GM18499 (cell line): ENCODE measurements around the gene PRKG1.

Experiments
- ATAC-seq: cut with Tn5 transposase; IDR thresholded peaks from one replicate; pipeline ENCODE4 v1.9.1; 2021; ENCODE audit warnings: moderate number of reproducible peaks; ENCODE audit not compliant: insufficient read depth, unreplicated experiment

PRKG1 gene

DNA sequence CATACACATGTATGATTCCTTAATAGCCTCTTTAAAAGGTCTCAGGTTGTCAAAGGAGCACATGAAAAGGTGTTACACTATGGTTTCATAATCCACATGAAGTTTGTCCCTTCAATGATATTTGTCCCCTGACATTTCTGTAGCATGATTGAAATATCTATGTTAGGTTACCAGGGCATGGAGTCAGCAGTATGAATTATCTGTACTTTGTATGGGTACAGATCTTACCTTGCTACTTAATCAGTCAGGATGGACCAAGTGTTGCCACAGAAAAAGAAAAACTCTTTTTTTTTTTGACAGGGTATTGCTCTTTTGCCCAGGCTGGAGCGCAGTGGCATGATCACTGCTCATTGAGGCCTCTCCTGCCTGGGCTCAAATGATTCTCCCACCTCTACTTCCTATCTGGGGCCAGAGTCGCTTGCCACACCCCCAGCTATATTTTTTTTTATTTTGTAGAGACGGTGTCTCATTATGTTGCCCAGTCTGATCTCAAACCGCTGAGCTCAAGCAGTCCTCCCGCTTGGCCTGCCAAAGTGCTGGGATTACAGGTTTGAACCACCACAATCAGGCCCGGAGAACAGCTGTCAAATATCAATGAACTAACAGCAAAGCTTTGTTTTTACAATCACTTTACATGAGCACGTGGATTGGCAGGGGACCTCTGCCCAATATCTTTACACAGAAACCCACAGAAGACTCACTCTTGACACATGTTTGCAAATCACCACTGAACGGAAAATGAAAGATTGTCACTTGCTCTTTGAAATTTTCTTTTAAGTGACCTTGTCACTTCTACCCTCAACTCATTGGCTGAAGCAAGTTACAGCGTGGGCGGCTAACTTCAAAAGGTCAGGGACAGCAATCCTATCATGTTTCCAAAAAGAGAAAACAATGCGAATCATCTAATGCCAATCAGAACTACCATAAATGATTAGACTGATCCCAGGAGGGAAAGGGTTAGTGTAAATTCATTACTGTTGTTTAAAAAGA is 140.2 kb downstream of the PRKG1 start:
- ATAC-seq = no peak

DNA sequence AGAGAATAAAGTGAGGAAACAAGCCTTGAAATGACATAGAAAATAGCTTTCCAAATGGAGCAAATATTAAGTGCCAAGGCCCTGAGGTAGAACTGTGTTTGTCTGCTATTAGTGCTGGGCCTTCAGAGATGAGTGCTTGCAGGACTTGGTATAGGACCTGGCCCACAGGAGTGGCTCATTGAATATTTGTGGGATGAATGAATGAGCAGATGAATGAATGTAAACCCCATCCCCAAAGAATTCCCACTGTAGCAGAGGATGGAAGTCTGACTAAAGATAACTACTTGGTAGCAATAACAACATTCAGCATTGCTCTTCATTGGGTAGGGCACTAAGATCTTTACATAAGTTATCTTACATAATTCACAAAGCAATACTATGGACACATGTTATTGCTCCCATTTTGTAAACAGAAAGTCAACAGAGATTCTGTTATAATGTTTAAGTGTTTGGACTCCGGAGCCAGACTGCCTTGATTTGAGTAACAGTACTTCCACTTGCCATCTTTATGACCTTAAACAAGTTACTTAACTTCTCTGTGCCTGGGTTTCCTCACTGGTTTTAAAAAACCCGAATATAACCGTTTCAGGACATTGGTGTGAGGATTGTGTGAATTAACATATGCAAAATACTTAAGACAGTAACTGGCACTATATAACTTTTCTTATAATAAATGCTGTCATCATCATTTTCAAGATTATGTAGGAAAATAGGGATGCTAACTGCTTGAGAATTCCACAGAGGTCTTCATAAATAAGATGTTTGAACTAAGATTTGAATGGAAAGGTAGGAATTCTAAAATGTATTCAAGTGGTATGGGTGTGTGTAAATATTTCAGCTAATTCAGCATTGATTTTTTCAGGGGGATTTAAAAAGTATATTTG is 141.9 kb downstream of the PRKG1 start:
- no peak for ATAC-seq

GRCh38 chr10:51217505-51217904 is 143.2 kb downstream of the PRKG1 start:
- ATAC-seq = no peak

GRCh38 chr10:51224671-51225161 is 150.4 kb downstream of the PRKG1 start:
- no peak for ATAC-seq

- no peak for ATAC-seq
Measured at GRCh38 chr10:51227897-51228713, 153.8 kb downstream of the PRKG1 start.

DNA sequence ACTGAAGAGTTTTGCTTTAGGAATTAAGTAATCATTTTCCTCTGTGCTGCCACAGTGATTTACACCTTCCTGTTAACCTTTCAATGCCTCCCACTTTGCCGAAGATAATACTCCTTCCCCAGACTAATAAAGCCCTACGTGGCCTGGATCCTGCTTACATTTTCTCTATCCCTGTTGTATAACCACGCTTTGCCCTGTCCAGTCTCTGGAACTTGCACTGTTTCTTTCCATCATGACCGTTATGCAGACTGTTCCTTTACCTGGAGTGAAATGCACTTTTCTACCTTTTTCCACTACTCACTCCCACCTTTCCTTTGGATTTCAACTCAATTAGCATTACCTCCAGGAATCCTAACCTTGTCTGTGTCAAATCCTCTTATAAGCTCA is 154.4 kb downstream of the PRKG1 start:
- ATAC-seq = no peak

GRCh38 chr10:51230887-51231585 is 156.7 kb downstream of the PRKG1 start:
- no peak for ATAC-seq

DNA sequence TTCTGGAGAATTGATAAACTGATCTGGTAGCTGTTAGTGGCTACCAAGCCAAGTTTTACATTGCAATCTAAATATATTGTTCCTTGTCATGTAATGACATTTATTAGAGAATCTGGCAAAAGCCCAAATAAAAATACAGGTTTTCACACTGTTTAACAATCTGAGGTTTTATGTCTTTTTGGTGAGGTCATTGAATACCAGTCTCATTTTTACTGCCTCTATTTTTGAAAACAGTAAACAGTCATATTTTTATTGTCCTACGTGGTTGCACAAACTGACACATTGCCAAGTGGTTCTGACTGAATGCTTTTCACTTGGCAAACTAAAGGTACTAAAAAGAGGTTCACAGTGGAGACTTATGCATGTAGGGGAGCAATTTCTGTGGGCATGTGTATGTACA is 157.5 kb downstream of the PRKG1 start:
- no peak for ATAC-seq

GRCh38 chr10:51233337-51234100 is 159.2 kb downstream of the PRKG1 start:
- ATAC-seq = no peak

DNA sequence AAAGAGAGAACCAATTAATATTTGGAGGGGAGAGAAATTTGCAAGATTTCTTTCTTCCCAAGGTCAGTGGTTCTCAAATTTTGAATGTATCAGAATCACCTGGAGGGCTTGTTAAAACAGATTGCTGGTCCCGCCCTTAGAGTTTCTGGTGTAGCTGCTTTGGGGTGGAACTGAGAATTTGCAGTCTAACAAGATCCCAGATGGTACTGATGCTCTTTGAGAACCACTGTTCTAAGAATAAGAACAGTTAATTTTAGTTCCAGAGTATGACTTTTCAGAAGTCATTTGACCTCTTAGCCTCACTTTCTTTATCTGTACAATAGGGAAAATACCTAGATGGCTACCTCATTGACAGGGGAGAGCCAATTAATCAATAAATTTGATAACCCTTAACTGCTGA is 161.6 kb downstream of the PRKG1 start:
- no peak for ATAC-seq

DNA sequence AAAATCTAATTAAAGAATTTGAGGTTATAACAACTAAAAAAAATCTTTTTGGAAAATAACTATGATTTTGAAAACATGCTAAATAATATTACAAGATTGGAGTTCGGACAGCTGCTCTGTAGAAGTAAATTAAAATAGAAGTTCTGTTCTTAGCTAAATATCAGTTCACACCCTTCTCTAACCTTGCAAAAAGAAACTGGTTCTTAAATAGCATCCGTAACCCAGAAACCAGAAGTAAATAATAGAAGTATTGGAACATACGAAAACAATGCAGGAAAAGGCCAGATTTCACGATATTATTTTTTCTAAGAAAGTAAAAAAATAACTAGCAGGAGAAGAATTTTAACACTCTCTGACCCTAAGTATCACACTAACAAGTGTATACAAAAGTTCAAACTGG is 164.7 kb downstream of the PRKG1 start:
- no peak for ATAC-seq

- ATAC-seq = no peak
Measured at GRCh38 chr10:51241461-51241860, 167.2 kb downstream of the PRKG1 start.

GRCh38 chr10:51242393-51242792 is 168.1 kb downstream of the PRKG1 start:
- ATAC-seq = no peak

GRCh38 chr10:51244309-51244708 is 170.0 kb downstream of the PRKG1 start:
- ATAC-seq = no peak

DNA sequence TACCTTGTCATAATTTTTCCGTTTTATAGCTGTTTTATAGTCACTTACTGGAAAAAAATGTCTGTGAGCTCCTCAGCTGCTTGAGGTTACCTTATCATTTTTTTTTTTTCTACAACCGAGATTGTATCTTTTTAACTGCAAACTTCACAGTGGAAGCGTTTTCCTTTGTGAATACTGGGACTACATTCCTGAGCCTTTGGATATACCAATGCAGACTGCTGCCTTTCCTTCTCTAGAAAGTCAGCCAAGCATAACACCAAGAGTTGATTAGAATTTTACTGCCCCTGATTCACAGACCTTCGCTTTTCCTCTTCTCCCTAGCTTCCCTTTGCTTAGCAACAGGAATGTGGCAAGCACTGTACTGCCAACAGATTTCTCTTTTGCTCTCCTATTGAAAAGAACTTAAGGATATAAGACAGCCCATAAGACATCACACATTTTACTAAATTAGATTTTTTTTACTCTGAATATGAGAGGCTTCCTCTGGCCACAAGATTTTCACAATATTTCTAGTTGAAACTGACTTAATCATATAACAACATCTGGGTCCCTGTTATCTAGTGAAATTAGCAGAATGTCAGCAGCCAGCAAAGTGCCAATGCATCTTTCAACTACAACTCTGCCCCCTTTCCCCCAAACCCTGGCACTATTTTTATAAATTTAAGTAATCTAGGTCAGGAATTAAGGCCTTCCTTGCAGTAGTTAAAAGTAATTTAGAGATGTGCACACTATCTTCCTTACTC is 170.6 kb downstream of the PRKG1 start:
- ATAC-seq = no peak

DNA sequence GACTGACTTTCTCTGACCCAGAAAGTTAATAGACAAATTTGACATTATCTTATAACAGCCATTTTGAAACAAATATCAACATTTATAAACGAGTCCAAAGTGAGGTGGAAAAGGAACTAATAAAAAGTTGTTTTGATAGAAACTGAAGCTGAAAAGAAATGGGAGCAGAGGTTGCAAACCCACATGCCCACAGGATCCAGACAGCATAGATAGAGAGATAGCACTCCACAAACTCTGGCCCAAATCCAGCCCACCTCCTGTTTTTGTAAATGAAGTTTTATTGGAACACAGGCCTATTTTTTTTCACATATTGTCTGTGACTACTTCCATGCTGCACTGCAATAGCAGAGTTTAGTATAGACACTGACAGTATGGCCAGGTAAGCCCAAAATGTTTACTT is 171.9 kb downstream of the PRKG1 start:
- no peak for ATAC-seq

GRCh38 chr10:51250278-51250920 is 176.1 kb downstream of the PRKG1 start:
- ATAC-seq = no peak

- no peak for ATAC-seq
Measured at GRCh38 chr10:51251110-51251509, 176.8 kb downstream of the PRKG1 start.
